ENCODE results near the gene PDPK1. TPM values are rescaled to one million over a fixed set of nuclear protein-coding genes. Genes with fewer than 3 reads are reported as not detected.
"Not testable (repeated sequence)": the region's sequence is repeated elsewhere in the genome, so short reads cannot be mapped to it uniquely, and the experiment has no call there.

PDPK1 gene
- polyA plus RNA-seq, 10 donors: 23.7 to 34.3 (median 28.6) TPM

DNA sequence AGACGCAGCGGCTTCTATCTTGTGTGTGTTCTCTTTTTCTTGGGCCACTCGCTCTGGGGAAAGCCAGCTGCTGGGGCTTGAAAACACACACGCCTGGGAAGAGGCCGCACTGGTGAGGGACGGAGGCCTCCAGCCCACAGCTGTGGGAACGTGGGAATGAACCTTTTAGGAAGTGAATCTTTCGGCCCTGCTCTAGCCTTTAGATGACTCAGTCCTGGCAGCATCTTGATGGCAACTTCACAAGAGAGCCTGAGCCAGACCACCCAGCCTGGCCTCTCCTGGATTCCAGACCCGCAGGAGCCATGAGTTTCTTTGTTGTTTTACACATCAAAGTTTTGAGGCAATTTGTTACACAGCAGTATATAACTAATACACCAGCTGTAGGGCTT lies 2.2 kb upstream of the PDPK1 start:
- peak in 1 of 3 donors; percentile 56 for DNase-seq

DNA sequence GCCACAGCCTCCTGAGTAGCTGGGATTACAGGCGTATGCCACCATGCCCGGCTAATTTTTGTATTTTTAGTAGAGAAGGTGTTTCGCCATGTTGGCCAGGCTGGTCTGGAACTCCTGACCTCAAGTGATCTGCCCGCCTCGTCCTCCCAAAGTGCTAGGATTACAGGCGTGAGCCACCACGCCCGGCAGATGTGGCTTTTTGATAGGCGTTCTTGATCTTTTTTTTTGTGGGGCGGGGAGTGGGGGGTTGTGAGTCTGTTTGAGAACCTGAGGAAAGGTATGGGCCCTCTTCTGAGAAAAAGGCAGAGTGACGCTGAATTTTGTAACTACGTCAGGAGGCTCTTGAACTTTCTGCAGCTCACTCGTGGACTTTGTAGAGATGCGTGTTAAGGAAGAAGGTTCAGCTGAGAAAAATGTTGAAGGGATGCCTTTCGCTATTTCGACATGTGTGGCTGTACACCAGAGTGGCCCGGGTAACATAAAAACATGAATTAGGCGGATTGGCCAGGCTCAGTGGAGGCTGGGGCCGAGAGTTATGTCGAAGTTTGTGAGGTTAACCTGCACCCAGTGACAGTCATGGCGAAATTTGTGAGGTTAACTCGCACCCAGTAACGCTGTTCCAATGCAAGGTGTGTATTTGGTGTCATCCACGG lies 1.5 kb downstream of the PDPK1 start:
- not testable (repeated sequence) for DNase-seq

DNA sequence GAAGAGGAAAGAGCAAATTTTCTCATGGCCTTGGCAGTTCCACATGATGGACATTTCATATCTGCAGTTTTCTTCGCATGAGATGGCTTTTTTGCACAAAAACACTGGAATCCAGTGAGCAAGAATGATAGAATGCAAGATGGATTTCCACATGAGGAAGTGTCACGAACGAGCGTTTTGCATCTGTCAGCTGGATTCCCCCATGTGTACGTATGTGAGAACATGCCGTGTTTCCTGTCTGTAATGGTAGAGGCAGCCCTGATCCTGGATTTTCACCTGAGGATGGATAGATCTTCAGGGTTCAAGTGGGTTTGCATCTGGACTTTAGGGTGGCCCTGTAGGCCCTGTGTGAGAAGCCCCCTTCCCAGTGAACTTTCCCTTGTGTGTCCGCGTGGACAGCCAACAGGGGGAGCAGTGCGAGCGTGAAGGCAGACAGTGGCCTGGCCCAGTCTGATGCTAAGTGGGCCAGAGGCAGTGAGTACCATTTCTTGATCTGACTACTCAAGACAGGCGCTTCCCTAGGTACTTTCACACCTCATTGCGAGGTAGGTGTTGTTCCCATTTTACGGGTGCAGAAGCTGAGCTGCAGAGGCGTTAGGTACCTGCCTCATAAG lies 2.1 kb downstream of the PDPK1 start:
- not testable (repeated sequence) for DNase-seq

DNA sequence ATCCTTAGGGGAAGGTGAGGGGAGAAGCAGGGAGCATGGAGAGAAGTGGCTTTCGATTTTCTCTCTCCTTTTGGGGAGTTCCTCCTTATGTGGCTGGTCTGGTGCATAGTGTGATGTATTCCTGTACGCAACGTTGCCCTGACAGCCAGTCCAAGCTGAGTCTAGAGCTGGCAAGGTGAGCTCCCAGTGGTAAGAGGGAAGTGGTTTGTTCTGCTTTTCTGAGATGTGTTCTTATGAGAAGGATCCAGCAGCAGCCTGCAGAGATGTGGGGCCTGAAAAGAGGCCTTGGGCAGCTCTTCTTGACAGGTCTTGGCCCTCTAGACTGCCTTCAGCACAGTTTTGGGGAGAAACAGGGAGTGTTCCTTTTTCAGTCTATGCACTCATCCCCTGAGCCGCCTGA lies 3.1 kb downstream of the PDPK1 start:
- not testable (repeated sequence) for DNase-seq

DNA sequence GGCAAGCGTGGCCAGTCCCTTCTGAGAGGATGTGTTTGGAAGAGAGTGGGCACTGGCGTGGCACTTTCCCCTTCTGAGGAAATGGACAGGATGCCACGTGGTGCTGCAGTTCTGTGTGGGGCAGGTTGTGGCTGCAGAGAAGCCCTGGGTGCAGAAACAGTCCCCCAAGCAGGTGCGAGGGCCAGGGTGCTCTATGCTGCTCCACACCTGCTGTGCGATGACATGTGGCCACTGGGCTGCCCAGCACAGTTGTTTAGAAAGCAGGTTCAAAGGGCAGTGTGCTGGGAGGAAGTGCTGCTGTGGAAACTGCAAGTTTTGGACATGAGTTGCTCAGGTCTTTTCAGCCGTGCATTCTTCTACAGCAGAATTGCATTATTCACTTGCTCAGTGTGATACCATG lies 3.6 kb downstream of the PDPK1 start:
- DNase-seq: not testable (repeated sequence)

DNA sequence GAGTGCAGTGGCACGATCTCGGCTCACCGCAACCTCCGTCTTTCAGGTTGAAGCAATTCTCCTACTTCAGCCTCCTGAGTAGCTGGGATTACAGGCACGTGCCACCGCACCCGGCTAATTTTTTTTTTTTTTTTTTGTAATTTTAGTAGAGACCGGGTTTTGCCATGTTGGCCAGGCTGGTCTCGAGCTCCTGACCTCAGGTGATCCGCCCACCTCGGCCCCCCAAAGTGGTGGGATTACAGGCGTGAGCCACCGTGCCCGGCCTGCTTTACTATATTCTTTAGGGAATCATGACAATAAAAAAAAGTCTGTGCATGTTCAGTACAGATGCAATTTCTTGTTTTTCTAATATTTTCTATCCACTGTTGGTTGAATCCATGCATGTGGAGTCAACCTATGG lies 6.0 kb downstream of the PDPK1 start:
- DNase-seq: not testable (repeated sequence)

DNA sequence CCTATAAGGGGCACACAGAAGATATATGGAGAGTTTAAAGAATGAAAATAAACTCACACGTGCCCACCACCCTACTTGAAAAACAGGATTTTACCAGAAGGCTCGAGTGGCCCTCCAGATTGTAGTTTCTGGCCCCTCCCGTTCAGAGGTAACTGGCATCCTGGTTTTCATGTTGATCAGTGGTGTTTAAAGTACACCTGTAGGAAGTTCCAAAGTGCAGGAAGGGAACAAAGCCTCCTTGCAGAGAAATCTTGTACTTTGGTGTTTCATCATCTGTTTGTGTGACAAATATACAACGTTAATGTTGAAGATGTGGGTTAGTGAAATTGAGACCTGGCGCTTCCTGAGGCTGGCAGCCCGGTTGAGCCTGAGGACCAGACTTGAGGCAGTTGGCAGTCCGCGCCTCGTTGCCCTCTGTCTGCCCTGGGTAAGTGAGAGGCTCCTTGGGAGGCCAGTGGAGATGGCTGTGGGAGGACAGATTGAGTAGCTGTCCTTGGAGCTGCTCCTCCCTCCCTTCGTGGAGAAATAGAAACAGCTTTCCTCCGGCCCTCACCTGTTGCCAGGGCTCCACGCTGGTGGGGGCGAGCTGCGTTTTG lies 12.6 kb downstream of the PDPK1 start:
- DNase-seq: not testable (repeated sequence)

DNA sequence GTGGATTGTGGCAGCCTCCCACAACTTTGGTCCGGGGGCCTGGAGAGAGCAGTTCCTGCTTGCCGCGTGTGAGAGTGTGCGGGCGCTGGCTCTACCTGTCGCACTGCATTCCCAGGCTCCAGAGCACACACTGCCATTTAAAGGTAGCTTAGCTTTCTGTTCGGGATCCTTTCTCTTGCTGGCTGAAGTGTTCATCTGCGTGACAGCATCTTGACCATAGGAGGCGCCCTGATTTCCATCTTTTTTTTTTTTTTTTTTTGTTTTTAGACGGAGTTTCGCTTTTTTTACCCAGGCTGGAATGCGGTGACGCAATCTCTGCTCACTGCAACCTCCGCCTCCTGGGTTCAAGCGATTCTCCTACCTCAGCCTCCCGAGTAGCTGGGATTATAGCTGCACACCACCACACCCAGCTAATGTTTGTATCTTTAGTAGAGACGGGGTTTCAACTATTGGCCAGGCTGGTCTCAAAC lies 13.6 kb downstream of the PDPK1 start:
- DNase-seq: not testable (repeated sequence)

DNA sequence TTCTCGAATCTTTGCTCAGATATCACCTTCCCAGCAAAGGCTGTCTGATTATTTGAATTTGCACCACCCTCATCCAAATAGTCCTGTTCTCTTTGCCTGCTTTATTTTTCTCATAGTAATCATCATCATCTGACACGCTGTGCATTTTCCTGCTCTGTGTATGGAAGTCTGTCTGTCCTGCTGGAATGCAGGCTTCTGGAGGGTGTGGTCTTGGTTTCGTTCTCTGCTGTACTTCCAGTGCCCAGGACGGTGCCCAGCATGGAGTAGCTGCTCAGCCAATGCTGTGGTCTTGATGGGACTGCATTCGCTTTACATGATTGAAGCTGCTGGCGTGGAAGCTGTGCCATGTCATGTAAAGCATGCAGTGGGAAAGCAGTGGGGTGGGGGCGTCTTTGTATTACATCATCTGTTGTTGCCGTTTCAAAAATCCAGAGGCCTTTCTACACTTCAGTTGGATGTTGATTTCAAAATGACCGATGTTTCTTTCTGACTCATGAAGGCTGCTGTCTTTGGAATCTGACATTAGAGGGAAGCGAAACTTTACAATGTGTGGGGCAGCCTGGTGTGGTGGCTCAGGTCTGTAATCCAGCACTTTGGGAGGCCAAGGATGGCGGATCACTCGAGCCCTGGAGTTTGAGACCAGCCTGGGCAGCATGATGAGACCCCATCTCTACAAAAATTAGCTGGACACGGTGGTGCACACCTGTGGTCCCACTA lies 17.0 kb downstream of the PDPK1 start:
- DNase-seq: not testable (repeated sequence)

DNA sequence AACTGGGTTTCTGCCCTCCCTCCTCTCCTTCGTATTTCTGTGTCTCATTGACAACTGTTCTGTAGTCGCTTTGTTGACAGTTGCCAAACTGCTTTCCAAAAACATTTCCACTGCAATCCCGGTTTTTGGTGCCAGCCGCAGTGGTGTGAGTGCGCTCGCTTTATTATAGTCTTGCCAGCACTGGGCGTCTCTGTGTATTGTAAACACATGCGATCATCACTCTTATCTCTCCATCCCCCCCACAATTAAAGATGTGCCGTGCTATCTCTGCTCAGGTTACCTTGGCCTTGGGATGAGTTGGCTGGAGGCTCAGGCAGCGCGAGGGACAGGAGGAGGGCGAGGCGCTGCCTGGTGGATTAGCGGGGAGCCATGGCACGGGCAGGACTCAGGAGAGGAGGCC lies 19.3 kb downstream of the PDPK1 start:
- DNase-seq: not testable (repeated sequence)

DNA sequence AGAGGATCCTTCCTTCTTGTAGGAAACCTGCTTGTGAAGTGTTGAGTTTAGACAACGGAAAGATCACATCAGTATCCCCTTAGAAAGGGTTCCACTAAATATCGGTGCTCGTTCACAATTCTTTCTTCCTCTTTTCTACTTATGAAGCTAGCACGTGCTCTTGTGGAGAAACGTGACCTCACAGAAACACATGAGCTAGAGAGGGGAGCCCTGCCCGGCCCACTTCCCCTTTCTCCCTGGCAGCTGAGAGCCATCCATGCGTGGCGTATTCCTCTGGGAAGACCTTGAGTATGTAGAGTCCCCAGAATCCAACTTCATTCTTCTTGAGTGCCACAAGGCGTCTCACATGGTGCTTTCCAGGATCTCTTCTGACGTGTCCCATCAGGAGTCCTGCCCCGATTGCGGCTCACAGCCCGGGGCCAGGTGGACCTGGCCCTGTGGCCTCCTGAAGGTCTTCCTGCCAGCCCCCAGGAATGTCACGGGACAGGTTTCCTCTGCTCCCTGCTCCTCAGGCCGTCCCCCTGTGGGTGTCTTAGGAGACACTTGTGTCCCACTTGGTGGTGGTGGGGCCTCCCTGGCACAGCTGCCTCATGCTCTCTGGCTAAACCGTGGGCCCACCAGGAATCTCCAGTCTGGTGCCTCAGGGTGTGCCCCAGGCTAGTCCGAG lies 22.4 kb downstream of the PDPK1 start:
- DNase-seq: not testable (repeated sequence)

DNA sequence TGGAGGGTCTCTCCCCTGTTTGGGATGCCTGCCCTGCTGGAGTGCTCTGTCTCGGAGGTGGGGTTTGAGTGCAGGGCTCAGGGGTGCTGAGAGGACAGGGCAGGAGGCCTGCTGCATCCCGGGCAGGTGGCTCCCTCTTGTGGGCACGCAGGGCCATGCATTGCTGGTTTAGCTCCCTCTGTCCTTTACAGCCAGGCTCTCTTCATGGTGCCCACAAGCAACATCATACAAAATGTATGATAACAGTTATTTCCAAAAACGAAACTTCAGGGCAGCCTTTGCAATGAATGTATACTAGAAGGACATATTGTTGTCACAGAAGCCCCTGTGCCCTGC lies 22.9 kb downstream of the PDPK1 start:
- not testable (repeated sequence) for DNase-seq

DNA sequence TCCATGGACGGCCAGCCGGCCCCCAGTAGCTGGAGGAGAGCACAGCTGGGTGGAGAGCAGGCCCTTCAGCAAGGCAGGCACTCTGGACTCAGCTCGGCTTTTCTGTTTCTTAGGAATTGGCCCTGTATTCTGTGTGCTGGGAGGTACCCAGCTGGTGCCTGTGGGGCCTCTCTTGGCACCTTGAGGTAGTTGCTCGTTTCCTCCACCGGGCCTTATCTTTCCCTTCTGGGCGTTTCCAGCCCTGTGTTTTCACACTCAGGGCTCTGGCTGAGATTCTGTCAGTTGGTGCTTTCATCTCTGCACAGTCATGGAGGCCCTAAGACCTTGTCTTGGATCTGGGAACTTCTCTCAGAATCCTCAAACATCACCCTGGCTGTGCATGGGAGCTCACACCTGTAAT lies 29.7 kb downstream of the PDPK1 start:
- DNase-seq: not testable (repeated sequence)

DNA sequence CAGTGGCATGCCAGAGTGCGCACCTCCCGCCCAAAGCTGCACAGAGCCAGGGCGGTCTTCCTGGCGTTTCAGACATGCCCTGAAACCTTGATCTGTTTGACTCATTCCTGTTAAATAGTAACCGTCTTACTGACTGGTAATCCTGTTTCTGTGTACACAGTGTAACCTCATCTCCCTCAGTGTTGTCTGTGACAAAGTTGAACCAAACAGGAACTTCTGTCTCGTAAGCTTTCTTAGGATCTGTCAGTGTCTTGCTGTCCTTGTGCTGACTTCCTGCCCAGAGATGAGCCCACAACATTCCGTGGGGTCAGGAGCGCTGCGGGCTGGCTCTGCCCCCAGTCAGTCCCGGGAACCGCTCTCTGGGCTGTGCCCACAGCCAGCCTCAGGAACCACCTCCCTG lies 30.8 kb downstream of the PDPK1 start:
- DNase-seq: not testable (repeated sequence)

DNA sequence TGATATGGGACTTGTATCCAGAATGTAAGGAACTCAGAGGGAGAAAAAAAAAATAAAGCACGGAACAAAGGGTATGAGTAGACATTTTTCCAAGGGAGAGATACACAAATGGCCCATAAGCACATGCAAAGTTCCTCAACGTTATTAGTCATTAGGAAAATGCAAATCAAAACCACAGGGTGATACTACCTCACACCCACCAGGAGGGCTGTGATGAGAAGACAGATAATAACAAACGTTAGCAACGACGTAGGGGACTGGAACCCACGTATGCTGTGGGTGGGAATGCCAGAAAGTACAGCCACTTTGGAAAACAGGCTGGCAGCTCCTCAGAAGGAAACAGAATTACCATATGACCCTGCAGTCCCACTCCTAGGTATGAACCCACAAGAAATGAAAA lies 34.9 kb downstream of the PDPK1 start:
- DNase-seq: not testable (repeated sequence)

DNA sequence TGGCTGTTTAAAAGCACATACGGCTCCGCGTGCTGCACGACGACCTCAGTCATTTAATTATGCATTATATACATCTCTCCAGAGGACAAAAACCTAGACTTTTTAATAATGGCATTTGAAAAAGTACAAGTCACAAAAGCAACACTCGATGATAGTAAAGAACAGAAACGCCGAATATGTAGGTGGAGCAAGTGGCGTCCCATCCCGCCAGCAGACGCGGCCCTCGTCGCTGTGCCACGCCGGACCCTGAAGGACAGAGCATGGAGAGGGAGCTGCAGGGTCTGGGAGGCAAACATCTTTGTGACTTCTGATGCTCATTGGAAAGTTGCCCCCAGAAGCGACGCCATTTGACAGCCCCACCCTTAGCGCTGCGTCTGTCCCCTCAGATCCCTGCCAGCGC lies 38.0 kb downstream of the PDPK1 start:
- not testable (repeated sequence) for DNase-seq

DNA sequence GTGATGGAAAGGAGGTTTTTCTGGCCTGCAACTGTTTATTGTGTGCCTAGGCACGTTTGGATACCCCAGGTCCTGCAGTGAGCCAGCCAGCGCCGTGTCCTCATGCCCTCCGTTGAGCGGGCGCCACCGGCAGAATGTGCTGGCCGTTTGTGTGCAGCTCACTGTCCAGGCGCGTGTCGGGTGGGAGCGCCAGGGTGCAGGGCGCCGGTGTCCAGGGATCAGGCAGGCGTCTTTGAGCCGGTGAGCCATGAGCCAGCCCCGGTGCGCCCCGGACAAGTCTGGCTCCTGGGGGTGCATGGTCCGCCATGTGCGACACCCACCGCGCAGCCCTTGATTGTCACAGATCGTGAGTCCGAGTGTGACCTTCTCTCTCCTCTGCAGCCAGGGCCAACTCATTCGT lies 39.2 kb downstream of the PDPK1 start:
- DNase-seq: not testable (repeated sequence)

DNA sequence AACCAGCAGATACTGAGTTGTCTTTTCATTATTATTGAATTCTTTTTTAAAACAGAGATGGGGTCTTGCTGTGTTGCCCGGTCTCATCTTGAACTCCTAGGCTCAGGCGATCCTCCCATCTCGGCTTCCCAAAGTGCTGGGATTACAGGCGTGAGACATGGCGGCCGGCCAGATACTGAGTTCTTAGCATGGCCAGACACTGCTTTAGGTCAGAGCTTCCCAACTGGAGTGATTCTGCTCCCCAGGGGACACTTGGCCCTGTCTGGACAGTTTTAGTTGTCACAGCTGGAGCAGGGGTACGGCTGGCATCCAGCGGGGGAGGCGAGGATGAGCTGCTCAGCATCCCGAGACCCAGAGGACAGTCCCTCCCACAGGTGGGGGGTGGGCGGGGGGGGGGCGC lies 41.1 kb downstream of the PDPK1 start:
- DNase-seq: not testable (repeated sequence)

DNA sequence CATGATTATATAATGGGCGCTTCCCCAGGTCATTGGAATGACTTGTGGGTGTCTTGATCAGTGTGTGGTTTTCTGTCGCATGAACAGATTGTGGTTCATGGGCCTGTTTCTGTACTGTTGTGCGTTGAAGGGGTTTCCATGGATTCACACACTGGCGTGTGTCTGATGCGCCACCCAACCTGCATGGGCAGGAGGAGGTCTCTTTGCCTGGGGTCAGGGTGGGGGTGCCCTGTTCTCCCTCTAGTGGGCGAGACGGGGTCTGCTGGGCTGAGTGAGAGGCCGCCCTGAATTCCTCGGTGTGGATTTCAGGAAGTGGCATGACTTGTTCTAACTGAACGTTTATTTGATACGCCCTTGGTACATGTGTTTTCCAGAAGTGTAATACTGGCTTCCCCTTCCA lies 42.3 kb downstream of the PDPK1 start:
- not testable (repeated sequence) for DNase-seq

DNA sequence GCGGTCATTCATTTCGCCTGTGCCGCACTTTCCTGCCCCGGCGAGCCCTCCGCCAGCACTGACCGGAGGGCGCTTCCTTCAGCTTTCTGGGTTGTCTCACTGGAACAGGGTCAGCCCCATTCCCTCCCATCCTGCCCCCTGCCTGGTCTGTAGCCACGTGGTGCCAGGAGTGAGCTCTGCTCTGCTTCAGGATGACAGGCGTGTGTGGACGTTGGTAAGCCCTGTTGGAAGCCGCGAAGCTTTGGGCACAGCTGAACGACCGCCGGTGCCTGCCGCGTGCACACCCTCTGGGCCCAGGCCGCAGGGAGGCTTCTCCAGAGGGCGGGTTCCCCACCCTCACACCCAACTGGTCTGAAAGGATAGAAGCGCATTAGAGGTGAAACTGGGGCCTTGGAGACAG lies 43.0 kb downstream of the PDPK1 start:
- not testable (repeated sequence) for DNase-seq

DNA sequence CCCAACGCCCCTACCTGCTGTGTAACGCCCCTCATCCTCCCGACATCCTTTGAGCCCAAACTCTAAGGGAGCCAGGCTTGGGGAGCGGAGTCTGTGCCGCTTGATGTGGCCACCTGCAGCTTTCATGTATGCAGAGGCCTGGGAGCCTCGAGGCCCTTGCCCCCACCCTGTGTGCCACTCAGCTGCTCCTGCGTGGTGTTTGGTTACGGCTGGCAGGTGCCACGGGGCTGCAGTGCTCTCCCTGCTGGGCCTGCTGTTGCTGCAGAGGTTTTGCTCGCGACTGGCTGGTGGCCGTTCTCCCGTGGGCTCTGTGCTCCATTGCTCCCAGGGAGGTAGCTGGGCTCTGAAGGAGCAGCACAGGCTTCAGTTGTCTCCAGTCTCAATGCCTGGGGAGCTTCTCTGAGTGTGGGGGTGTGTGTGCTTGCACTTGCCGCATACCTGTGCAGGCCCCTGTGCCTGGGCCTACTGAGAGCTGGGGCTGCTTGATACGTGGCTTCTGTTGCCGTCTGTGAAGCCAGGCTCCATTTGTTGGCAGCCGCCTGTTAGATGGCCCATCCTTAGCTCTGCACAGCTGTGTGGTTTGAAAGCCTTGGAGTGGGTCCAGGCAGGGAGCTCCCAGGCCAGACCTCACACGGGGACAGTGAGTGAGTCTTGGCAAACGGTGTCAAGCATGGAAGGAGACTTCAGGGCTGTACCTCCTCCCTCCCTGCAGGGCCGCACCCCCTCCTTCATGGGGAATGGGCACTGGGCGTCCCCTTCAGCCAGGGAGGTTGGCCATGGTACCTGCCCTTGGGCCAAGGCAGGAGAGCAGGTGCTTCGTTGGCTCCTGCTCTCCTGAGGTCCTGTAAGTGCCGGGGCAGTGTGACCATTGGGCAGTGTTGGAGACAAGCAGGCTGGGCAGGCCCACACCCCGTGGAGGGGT lies 47.2 kb downstream of the PDPK1 start:
- peak; percentile 68 to 83 (median 75) for DNase-seq
